ENCODE measurements around the gene TRAK1.

Gene TRAK1

GRCh38 chr3:42229942-42230688 is 139.0 kb downstream of the TRAK1 start:
- peak in 1 of 2 experiments; percentile 9 for DNase-seq (ENCODE audit: low read depth in 1 of 2, low spot score in 1 of 2)
- TF ChIP-seq CTCF (IDR thresholded peaks at IDR 0.05; ENCODE audit: insufficient read depth, low read length) (no peak), REST (IDR thresholded peaks at IDR 0.05; ENCODE audit: insufficient replicate concordance, low read depth) (no peak), POLR2AphosphoS5 (IDR thresholded peaks at IDR 0.05; ENCODE audit: low read depth) (no peak), GABPA (IDR thresholded peaks at IDR 0.05; ENCODE audit: low read depth) (no peak), SPI1 (IDR thresholded peaks at IDR 0.05; ENCODE audit: borderline replicate concordance, low read depth) (no peak)
- Histone ChIP-seq H3K4me3 (replicated peaks; ENCODE audit: insufficient read depth, low read length) (no peak overlapping the region), H3K27me3 (ENCODE audit: insufficient read depth, poor library complexity, severe bottlenecking) (no peaks in the 10 kb centered on the region), H3K27ac (replicated peaks) (no peak overlapping the region)

GRCh38 chr3:42230860-42231259 is 139.7 kb downstream of the TRAK1 start:
- no peak for TF ChIP-seq CTCF (IDR thresholded peaks at IDR 0.05; ENCODE audit: insufficient read depth, low read length)
- no peak for TF ChIP-seq GABPA (IDR thresholded peaks at IDR 0.05; ENCODE audit: low read depth)
- TF ChIP-seq REST (IDR thresholded peaks at IDR 0.05; ENCODE audit: insufficient replicate concordance, low read depth), result no peak
- TF ChIP-seq POLR2AphosphoS5 (IDR thresholded peaks at IDR 0.05; ENCODE audit: low read depth), result no peak
- TF ChIP-seq SPI1 (IDR thresholded peaks at IDR 0.05; ENCODE audit: borderline replicate concordance, low read depth), result no peak
- H3K4me3 ChIP-seq (replicated peaks; ENCODE audit: insufficient read depth, low read length), result no peak overlapping the region
- no peak for DNase-seq (ENCODE audit: low read depth in 1 of 2, low spot score in 1 of 2)
- no peak overlapping the region for H3K27ac ChIP-seq (replicated peaks)
- no peaks in the 10 kb centered on the region for H3K27me3 ChIP-seq (ENCODE audit: insufficient read depth, poor library complexity, severe bottlenecking)

- Histone ChIP-seq H3K4me3 (replicated peaks; ENCODE audit: insufficient read depth, low read length) (no peak overlapping the region), H3K27me3 (ENCODE audit: insufficient read depth, poor library complexity, severe bottlenecking) (no peaks in the 10 kb centered on the region), H3K27ac (replicated peaks) (no peak overlapping the region)
- DNase-seq (ENCODE audit: low read depth in 1 of 2, low spot score in 1 of 2), result no peak
- TF ChIP-seq REST (IDR thresholded peaks at IDR 0.05; ENCODE audit: insufficient replicate concordance, low read depth) (no peak), CTCF (IDR thresholded peaks at IDR 0.05; ENCODE audit: insufficient read depth, low read length) (no peak), GABPA (IDR thresholded peaks at IDR 0.05; ENCODE audit: low read depth) (no peak), SPI1 (IDR thresholded peaks at IDR 0.05; ENCODE audit: borderline replicate concordance, low read depth) (no peak), POLR2AphosphoS5 (IDR thresholded peaks at IDR 0.05; ENCODE audit: low read depth) (no peak)
Measured at GRCh38 chr3:42235532-42235931, 144.4 kb downstream of the TRAK1 start.
